ENCODE results near the gene B4GALNT4.
"Not testable (repeated sequence)": the region's sequence is repeated elsewhere in the genome, so short reads cannot be mapped to it uniquely, and the experiment has no call there.

The B4GALNT4 gene, protein sequence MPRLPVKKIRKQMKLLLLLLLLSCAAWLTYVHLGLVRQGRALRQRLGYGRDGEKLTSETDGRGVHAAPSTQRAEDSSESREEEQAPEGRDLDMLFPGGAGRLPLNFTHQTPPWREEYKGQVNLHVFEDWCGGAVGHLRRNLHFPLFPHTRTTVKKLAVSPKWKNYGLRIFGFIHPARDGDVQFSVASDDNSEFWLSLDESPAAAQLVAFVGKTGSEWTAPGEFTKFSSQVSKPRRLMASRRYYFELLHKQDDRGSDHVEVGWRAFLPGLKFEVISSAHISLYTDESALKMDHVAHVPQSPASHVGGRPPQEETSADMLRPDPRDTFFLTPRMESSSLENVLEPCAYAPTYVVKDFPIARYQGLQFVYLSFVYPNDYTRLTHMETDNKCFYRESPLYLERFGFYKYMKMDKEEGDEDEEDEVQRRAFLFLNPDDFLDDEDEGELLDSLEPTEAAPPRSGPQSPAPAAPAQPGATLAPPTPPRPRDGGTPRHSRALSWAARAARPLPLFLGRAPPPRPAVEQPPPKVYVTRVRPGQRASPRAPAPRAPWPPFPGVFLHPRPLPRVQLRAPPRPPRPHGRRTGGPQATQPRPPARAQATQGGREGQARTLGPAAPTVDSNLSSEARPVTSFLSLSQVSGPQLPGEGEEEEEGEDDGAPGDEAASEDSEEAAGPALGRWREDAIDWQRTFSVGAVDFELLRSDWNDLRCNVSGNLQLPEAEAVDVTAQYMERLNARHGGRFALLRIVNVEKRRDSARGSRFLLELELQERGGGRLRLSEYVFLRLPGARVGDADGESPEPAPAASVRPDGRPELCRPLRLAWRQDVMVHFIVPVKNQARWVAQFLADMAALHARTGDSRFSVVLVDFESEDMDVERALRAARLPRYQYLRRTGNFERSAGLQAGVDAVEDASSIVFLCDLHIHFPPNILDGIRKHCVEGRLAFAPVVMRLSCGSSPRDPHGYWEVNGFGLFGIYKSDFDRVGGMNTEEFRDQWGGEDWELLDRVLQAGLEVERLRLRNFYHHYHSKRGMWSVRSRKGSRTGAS

DNA sequence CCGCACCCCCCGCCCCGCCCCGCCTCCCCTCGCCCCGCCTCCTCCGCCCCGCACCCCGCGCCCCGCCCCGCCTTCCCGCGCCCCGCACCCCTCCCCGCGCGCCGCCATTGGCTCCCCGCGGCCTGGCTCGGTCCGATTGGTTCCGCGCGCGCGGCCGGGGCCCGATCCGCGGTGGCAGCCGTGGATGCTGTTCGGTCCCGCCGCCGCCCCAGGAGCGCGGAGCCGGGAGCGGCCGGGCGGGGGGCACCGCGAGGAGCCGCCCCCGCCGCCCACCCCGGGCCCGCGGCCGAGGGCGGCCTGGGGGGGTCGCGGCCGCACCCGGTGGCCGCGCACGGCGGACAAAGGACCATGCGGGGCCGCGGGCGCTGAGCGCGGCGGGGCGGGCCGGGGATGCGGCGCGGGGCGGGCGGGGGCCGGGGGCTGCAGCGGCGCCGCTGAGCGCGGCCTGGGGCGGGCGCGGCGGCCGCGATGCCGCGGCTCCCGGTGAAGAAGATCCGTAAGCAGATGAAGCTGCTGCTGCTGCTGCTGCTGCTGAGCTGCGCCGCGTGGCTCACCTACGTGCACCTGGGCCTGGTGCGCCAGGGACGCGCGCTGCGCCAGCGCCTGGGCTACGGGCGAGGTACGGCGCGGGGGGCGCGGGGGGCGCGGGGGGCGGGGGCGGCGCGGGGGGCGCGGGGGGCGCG lies at the start of gene B4GALNT4:
Gene B4GALNT4, plus strand, starts transcription at position 164 of the 683 bp plus-strand sequence. Its CDS starts 305 bp downstream, at position 469.
- no peak for DNase-seq

DNA sequence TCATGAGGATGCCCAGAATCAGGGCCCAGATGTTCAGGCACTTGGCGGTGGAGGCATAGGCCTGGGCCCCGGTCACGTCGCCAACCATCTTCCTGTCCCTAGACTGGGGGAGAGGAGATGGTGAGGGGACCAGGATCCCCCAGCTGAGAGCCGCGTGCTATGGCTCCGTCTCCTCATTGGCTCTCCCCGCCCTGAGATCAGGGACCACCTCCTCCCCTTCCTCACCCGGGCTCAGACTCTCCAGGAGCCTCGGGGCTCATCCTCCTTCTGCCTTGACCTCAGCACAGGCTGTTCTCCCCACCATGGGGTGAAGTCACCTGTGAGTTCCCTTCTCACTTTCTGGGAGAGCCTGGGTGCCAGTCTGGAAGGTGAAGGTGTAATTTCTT lies 49.4 kb upstream of the B4GALNT4 start:
- DNase-seq, result not testable (repeated sequence)

DNA sequence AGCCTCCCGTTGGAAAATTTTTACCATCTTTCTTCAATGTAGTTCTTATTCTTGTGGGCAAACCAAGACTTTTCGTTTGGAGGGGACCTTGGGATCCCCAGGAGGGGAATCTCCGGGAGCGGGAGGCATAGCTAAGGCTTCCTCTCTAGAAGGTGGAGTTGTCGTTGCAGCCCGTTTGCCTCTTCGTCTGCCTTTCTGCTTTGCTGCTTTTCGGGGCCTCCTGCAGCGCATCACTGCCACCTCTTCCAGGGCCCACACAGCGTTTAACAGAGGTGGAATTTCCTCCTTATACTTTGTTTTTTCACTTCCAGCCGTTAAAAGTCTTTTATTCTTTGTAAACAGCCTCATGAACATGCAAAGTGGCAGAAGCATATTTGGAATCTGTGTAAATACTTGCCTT lies 45.1 kb upstream of the B4GALNT4 start:
- no peak for DNase-seq

DNA sequence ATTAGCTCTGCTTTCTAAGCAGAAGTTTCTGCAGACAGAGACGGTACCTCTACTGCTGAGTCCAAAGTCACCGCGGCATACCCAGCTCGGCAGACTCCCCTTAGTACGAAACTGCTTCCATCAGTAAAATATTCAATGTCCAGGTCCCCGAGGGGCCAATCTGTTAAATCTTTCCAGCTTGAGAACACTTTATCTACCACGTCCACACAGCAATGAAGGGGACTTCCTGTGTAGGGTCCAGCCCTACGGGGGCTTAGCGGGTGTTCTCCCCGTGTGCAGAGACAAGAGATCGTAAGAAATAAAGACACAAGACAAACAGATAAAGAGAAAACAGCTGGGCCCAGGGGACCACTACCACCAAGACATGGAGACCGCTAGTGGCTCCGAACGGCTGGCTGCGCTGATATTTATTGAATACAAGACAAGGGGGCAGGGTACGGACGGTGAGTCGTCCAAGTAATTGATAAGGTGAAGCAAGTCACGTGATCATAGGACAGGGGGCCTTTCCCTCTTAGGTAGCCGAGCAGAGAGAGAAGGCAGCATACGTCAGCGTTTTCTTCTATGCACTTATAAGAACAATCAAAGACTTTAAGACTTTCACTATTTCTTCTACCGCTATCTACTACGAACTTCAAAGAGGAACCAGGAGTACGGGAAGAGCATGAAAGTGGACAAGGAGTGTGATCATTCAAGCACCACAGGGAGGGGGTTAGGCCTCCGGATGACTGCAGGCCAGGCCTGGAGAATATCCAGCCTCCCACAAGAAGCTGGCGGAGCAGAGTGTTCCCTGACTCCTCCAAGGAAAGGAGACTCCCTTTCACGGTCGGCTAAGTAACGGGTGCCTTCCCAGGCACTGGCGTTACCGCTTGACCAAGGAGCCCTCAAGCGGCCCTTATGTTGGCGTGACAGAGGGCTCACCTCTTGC lies 44.4 kb upstream of the B4GALNT4 start:
- DNase-seq, result peak; percentile 13

DNA sequence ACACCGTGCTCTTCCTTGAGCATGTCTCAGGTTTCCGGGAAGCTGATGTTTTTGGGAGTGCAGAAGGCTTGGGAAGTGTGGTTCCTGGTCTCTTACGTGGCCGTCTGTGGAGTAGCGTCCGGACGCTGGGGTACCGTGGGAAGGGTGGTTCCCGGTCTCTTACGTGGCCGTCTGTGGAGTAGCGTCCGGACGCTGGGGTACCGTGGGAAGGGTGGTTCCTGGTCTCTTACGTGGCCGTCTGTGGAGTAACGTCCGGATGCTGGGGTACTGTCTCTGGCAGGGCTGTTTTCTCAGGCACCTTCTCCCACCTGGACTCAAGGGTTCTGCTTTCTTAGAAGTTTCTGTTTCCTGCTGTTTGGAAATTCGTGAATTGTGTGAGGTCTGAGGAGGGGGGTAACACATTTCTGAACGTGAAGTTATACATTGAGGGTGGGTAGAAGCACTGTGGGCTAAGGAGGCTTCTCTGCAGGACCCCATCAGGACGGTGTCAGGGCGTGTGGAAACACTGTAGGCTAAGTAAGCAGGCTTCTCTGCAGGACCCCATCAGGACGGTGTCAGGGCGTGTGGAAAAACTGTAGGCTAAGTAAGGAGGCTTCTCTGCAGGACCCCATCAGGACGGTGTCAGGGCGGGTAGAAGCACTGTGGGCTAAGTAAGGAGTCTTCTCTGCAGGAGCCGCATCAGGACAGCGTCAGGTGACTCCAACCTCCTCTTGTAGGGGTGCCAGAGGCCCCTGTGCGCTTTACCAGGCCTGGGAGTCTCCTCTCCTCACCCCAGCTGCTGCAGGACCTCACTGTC lies 43.3 kb upstream of the B4GALNT4 start:
- DNase-seq, result no peak

DNA sequence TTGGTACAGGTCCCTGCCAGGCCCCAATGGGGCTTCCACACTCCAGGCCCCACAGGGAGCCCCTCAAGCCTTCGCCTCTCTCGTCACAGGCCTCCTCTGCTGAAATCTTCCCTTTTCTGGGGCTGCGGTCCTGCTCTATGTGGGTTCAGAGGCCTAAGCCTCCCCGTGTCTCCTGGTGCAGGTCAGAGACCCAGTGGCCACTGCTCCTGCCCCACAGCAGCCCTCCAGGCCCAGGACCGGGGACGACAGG lies 42.8 kb upstream of the B4GALNT4 start:
- no peak for DNase-seq

DNA sequence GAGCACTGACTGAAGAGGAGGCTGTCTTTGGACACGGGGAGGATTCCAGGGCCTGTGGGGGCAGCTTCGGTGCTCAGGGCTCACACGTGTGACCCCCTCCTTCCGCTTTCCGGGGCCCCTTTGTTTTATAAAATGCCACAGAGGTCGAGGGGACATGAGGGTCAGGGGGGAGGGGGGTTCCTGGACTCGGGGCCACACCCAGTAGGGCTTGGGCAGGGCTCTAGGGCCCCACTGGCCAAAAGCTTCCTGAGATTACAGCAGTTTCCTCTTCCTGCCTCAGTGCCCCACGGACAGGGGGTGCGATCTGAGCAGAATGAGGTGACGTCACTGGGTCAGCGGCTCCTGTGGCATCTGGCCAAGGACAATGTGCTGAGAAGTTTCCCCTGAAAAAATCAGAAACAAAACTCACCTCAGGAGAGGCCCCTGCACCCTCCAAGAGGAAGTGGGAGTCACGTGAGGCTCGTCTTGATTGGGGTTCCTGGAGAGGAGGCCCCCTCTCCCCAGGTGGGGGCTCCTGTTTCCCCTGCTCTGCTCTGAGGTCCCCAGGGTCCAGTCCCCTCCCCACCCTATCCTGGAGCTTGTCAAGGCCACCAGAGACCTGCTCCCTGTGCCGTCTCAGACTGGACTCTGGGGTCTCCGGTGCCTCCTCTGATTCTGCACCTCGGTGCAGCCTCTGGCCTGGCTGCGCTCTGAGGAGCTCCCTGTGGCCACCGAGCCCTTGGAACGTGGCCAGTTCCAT lies 42.3 kb upstream of the B4GALNT4 start:
- DNase-seq, result peak; percentile 82

DNA sequence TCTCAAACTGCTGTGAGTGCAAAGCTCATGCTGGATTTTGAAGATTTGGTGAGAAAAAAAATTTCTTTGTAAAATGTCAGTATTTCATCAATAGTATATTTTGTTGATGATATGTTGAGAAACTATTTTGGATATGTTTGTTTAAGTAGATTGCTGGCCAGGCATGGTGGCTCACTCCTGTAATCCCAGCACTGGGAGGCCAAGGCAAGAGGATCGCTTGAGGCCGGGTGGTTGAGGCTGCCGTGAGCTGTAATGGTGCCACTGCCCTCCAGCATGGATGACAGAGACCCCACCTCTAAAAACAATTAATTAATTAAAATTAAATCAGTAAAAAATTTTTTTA lies 41.7 kb upstream of the B4GALNT4 start:
- no peak for DNase-seq

DNA sequence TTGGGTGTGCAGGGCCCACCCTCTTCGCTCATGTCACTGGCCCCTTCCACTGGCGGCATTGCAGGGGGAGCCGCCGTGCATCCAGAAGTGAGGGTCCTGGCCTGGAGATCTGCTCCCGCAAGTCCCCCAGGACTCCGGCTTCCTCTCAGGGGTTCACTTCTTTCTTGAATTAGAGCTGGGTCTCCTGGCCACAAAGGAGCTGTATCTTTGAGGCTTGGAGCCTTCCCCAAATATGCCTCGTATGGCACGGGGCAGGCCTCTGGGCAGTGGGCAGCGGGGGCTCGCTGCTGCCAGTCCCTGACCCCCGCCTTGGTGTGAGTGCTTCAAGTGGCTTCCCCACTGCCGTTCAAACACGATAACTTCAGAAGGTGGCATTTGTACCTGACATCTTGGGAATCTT lies 41.3 kb upstream of the B4GALNT4 start:
- DNase-seq, result no peak

DNA sequence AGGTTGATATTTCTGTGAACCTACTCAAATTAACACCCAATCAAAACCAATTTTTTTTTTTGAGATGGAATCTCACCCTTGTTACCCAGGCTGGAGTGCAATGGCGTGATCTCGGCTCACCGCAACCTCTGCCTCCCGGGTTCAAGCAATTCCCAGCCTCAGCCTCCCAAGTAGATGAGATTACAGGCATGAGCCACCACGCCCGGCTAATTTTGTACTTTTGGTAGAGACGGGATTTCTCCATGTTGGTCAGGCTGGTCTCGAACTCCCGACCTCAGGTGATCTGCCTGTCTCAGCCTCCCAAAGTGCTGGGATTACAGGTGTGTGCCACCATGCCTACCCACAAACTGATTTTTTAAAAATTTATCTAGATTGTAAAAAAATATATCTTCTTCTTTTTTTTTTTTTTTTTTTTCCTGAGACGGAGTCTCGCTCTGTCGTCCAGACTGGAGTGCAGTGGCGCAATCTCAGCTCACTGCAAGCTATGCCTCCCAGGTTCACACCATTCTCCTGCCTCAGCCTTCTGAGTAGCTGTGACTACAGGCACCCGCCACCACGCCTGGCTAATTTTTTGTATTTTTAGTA lies 40.7 kb upstream of the B4GALNT4 start:
- DNase-seq, result not testable (repeated sequence)

DNA sequence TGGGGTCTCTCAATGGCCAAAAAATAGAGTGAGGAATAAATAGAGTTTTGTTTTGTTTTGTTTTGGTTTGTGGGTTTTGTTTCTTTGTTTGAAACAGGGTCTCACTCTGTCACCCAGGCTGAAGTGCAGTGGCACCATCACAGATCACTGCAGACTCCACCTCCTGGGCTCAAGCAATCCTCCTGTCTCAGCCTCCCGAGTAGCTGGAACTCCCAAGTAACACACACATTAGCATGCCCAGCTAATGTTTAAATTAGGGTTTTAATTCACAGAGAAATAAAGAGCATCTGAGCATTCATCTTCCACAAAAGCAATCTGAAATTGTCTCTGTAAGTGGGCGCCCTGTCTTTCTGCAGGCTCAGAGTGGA lies 39.4 kb upstream of the B4GALNT4 start:
- no peak for DNase-seq

DNA sequence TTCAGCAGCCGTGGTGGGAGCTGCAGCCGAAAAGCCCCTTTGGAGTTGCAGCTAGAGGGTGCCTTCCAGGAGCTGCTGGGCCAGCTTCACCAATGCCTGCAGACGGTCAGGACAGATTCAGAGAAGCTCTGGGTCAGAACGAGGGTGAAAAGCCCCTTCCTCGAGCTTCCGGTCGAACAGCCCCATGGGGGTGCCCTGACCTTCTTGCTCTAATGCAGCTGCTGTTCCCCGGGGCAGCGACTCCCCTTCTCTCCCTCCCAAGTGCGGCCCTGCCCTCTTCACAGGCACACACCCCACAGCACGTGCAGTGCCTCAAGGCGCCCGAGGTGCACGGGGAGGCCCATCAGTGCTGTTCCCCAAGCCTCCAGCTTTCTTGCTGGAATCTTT lies 39.0 kb upstream of the B4GALNT4 start:
- DNase-seq, result no peak

DNA sequence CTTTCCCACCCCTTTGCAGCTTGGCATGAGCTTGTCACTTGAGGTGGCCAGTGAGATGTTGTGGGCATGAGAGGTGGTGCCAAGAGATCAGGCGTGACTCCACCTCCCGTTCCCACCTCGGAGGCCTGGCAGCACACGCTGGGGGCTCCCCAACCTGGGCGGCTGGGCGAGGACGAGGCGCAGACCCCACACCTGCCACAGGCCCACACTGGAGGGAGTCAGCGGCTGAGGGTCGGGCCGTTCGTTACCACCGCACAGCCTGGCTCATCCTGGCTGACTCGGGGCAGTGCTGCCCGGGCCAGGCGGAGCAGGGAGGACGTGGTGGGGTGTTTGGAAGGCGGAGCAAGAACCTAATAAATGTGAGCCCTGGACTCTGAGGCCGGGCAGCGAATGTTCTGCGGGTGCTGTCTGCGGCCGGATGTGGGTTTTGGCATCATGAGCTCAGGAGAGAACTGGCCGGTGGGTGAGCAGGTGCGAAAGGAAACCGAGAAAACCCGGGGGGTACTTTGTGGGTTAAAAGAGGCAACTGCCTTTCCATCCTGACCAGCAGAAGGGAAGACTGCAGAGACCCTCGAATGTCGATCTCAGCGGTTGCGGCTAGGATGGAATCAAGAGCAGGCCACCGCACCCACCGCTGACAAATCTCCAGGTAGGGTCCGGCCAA lies 38.5 kb upstream of the B4GALNT4 start:
- no peak for DNase-seq

DNA sequence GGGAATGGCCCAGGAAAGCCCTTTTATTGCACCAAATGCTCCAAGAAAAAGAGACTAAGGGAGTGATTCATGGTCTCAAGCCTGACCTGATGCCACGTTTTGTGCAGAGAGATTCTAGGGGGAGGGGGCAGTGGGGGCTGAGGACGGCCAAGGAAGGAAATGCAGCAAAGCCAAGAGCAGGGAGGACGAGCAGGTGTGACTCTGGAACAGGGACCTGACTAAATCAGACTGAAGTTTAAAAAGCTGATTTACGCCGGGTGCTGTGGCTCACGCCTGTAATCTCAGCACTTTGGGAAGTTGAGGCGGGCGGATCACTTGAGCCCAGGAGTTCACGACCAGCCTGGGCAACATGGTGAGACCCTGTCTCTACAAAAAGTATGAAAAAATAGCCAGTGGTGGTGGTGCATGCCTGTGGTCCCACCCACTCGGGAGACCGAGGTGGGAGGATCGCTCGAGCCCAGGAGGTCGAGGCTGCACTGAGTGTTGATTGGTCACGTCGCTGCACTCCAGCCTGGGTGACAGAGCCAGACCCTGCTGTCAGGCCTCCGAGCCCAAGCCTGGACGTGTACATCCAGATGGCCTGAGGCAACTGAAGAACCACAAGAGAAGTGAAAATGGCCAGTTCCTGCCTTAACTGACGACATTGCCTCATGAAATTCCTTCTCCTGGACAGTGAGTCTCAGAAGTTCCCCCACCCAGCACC lies 37.8 kb upstream of the B4GALNT4 start:
- peak; percentile 42 for DNase-seq

DNA sequence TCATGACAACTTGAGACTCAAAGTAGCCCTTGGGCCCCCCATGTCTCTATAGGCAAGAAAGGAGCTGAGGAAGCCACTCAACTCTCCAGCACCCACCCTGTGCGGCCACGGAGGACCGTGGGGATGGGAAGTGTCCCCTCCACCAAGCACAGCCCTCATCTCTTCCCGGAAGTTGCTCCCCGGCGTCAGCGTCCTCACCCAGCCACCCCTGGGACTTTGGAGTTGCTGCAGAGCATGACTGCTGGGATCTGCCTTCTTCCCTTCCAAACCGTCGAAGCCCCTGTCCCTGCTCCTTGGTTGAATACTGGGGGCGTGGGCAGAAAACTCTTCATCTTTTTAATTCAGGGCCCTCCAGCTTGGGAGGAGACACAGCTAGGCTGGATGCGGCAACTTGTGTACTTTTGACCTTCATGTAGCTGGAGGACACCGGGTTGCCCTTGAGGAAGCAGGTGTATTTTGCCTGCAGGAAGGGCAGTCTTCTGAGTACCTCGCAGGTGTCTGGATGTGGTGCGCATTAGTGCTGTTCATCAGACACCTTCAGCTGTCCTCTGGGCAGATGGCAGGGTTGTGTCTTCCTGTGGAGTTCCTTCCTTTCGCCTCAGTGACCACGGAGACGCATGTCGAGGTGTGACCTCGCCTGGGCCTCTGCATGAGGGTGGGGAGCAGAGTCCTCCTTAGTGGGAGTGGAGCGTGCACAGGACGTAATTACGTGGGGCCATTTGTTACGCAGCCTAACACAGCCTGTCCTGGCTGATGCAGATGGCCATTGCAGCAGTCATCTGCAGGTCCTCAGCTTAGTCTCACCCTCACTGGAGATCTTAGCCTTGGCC lies 36.4 kb upstream of the B4GALNT4 start:
- no peak for DNase-seq

DNA sequence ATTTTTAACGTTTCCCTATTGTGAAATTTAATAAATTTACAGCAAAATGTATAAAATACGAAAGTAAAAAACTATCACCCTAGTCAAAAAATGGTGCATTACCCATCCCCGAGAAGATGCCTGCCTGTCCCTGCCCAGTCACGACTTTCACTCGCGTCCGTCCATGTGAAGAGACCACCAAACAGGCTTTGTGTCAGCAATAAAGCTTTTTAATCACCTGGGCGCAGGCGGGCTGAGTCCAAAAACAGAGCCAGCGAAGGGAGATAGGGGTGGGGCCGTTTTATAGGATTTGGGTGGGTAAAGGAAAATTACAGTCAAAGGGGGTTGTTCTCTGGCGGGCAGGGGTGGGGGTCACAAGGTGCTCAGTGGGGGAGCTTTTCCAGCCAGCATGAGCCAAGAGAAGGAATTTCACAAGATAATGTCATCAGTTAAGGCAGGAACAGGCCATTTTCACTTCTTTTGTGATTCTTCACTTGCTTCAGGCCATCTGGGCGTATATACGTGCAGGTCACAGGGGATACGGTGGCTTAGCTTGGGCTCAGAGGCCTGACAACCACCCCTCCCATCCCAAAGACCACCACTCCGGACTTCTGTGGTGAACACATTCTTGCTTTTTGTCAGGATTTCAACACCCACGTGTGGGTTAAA lies 35.6 kb upstream of the B4GALNT4 start:
- not testable (repeated sequence) for DNase-seq

DNA sequence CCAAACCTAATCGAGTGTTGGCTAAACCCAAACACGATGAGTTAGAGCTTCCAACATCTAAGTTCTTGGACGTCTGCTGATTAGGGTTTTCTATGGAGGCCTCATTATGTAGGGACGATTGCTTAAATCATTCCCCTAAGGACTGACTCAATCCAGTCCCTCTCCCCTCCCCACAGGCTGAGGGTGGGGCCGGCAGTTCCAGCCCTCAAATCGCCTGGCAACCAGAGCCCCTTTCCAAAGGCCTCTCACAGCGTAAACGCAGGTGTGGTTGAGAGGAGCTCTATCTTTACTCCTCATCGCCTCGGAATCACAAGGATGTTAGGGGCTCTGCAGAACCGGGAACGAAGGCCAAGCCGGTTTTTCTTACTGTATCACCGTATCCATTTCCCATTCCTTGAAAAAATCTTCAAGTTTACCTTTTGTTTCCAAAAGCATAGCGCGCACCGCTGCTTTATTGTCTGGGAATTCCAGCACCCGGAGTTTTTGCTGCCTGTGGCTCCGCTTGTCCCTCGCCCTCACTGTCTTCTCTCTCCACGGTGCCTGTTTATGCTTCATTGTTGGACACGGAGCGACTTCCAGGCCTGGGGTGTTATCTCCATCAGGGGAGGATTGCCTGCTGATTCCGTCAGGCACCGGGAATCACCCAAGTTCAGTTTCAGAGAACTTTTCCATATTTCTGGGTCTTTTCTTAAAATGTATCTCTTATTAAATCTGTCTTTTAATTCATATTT lies 34.9 kb upstream of the B4GALNT4 start:
- no peak for DNase-seq
